ENCODE data around the gene DUSP6. TPM values are rescaled to one million over a fixed set of nuclear protein-coding genes. Genes with fewer than 3 reads are reported as not detected.

DUSP6 gene
- total RNA-seq, 1 donor from 2014 or later = 80.1 TPM

- no peak for TF ChIP-seq CTCF (IDR thresholded peaks at IDR 0.05; ENCODE audit: unreplicated experiment)
- peak overlapping the region; percentile 23 for H3K4me3 Mint-ChIP-seq (ENCODE audit: low read depth)
- DNase-seq (ENCODE audit: low spot score, unreplicated experiment) = no peak
- peaks cover 6% of the 10 kb centered on the region for H3K9me3 Mint-ChIP-seq (ENCODE audit: low read depth)
- peaks cover 42% of the 10 kb centered on the region for H3K4me1 Mint-ChIP-seq (ENCODE audit: low read depth)
- H3K27ac Mint-ChIP-seq = peak overlapping the region; percentile 91
- no peaks in the 10 kb centered on the region for H3K27me3 Mint-ChIP-seq
- peaks cover 6% of the 10 kb centered on the region for H3K36me3 Mint-ChIP-seq (ENCODE audit: insufficient read depth)
Measured at GRCh38 chr12:89379148-89379838, 27.0 kb upstream of the DUSP6 start.

GRCh38 chr12:89376844-89377243 is 24.5 kb upstream of the DUSP6 start:
- DNase-seq (ENCODE audit: low spot score, unreplicated experiment) = no peak
- Mint-ChIP-seq H3K27ac (no peak overlapping the region), H3K27me3 (no peaks in the 10 kb centered on the region), H3K4me3 (ENCODE audit: low read depth) (no peak overlapping the region), H3K9me3 (ENCODE audit: low read depth) (peaks cover 6% of the 10 kb centered on the region), H3K36me3 (ENCODE audit: insufficient read depth) (peaks cover 6% of the 10 kb centered on the region), H3K4me1 (ENCODE audit: low read depth) (peaks cover 32% of the 10 kb centered on the region)
- TF ChIP-seq CTCF (IDR thresholded peaks at IDR 0.05; ENCODE audit: unreplicated experiment) = no peak

GRCh38 chr12:89376202-89376529 is 23.9 kb upstream of the DUSP6 start:
- TF ChIP-seq CTCF (IDR thresholded peaks at IDR 0.05; ENCODE audit: unreplicated experiment) = no peak
- no peak for DNase-seq (ENCODE audit: low spot score, unreplicated experiment)
- Mint-ChIP-seq H3K9me3 (ENCODE audit: low read depth) (peaks cover 6% of the 10 kb centered on the region), H3K4me3 (ENCODE audit: low read depth) (no peak overlapping the region), H3K4me1 (ENCODE audit: low read depth) (peaks cover 38% of the 10 kb centered on the region), H3K27ac (no peak overlapping the region), H3K27me3 (no peaks in the 10 kb centered on the region), H3K36me3 (ENCODE audit: insufficient read depth) (peaks cover 6% of the 10 kb centered on the region)

GRCh38 chr12:89373763-89374572 is 21.7 kb upstream of the DUSP6 start:
- H3K4me1 Mint-ChIP-seq (ENCODE audit: low read depth) = peaks cover 42% of the 10 kb centered on the region
- no peak overlapping the region for H3K4me3 Mint-ChIP-seq (ENCODE audit: low read depth)
- H3K9me3 Mint-ChIP-seq (ENCODE audit: low read depth) = peaks cover 6% of the 10 kb centered on the region
- no peaks in the 10 kb centered on the region for H3K27me3 Mint-ChIP-seq
- TF ChIP-seq CTCF (IDR thresholded peaks at IDR 0.05; ENCODE audit: unreplicated experiment) = no peak
- peaks cover 6% of the 10 kb centered on the region for H3K36me3 Mint-ChIP-seq (ENCODE audit: insufficient read depth)
- DNase-seq (ENCODE audit: low spot score, unreplicated experiment) = no peak
- no peak overlapping the region for H3K27ac Mint-ChIP-seq

DNA sequence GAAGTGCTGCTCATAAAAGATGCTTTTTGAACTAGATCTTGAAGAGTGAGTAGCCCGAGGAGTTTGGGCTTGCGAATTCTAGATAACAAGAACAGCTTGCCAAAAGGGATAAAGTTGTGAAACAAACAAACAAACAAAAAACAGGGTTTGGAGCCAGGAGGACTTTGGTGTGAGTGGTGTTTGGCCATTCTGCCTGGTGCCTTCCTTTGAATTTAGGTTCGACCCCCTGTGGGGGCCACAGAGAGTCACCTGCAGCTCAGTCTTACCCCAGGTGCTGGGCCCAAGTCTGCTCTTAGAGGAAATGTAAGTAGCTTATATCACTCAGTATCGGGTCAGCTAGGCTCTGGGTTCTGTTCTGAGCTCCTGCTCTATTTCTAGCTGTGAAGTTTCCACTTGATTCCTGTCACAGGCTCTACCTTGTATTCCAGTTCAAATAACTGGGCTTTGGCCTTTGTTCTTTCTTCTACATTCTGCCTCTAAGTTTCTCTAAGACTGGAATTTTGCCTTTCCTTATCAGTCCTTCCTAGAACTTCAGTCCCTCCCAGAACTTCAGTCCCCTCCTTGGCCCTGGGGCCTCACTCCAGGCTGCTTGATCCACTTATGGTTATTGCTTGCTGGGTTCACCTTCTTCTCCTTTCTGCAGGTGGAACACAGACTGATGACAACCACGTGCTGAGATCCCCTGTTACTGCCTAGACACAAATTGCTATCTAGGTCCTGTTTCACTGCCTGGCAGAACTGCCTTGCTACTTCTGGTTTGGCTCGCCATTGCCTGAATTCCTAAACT is 20.5 kb upstream of the DUSP6 start:
- peaks cover 6% of the 10 kb centered on the region for H3K36me3 Mint-ChIP-seq (ENCODE audit: insufficient read depth)
- H3K4me3 Mint-ChIP-seq (ENCODE audit: low read depth) = no peak overlapping the region
- H3K9me3 Mint-ChIP-seq (ENCODE audit: low read depth) = peaks cover 2% of the 10 kb centered on the region
- no peak for TF ChIP-seq CTCF (IDR thresholded peaks at IDR 0.05; ENCODE audit: unreplicated experiment)
- H3K27me3 Mint-ChIP-seq = no peaks in the 10 kb centered on the region
- peaks cover 43% of the 10 kb centered on the region for H3K4me1 Mint-ChIP-seq (ENCODE audit: low read depth)
- peak overlapping the region; percentile 20 for H3K27ac Mint-ChIP-seq
- DNase-seq (ENCODE audit: low spot score, unreplicated experiment) = no peak

Data from progenitor cell of endocrine pancreas (in vitro differentiated cells).